GM19328 (cell line): ENCODE measurements around the gene RASD1.
"Not testable (repeated sequence)": the region's sequence is repeated elsewhere in the genome, so short reads cannot be mapped to it uniquely, and the experiment has no call there.

ENCODE experiments used
- ATAC-seq: cut with Tn5 transposase; IDR thresholded peaks from one replicate; pipeline ENCODE4 v1.9.1; 2021; ENCODE audit warnings: mild to moderate bottlenecking, moderate library complexity; ENCODE audit not compliant: unreplicated experiment

The RASD1 gene

GRCh38 chr17:17472333-17472920, 23.8 kb downstream of the RASD1 start:
- no peak for ATAC-seq

DNA sequence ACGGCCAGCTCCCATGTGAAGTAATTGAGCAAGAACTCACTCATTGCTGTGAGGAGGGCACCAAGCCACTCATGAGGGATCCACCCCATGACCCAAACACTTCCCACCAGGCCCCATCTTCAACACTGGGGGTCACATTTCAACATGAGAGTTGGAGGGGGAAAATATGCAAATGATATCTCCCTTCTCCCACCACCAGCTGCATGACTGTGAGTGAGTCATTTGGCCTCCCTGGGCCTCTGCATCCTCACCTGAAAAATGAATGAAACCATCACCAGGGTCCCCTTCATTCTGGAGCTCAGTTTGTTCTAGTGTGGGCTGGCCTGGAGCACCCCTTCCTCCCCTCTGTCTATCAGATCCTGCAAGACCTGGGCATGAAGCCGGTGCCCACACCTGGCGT, 26.2 kb downstream of the RASD1 start:
- ATAC-seq, result no peak

GRCh38 chr17:17469358-17469757, 26.8 kb downstream of the RASD1 start:
- ATAC-seq, result no peak

DNA sequence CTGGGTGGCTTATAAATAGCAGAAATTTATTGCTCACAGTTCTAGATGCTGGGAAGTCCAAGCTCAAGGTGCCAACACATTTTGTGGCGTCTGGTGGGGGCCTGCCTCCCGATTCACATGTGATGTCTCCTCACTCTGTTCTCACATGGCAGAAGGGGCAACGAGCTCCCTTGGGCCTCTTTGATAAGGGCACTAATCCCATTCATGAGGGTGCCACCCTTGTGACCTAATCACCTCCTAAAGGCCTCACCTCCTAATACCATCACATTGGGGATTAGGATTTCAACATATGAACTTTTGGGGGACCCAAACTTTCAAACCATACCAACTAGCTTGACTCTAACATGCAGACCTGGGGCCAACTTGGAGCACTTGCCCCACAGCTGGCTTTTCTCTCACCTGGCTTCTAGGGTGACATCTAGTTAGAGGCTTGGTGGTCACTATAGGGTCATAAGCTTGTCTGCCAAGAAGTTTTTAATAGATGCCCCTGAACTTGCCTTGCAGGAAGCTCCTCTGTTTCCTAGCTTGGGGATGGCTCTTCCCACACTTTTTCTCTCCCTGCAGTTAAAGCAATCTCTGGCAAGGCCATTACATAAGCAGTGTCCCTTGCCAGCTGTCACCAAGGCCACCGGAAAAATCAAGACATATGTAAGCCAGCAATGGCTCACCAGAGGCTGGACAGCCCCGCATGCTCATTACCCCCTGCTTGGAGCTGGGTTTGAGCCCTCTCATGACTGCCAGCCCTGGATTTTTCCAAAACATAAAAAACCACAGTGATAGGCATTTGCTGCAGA, 27.8 kb downstream of the RASD1 start:
- ATAC-seq, result no peak

GRCh38 chr17:17467720-17468119, 28.5 kb downstream of the RASD1 start:
- no peak for ATAC-seq

GRCh38 chr17:17467016-17467415, 29.2 kb downstream of the RASD1 start:
- ATAC-seq, result no peak

DNA sequence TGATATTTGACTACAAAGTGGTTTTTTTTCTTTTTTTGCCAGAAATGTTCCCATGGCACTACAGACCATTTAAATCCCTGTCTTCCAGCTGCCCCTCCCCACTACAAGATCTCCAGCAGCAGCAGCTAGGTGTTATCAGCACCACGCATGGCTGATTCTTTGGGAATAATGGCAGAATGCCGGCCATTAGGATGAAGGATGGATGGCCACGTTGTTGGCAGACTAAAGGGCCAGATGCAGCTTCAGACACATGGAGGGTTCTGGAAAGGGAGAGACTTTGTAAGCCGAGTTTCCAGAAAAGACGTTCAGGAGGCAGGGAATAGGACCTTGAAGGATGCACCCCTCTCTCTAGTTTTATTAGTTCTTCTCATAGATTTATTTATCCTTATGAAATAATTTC, 29.7 kb downstream of the RASD1 start:
- no peak for ATAC-seq

DNA sequence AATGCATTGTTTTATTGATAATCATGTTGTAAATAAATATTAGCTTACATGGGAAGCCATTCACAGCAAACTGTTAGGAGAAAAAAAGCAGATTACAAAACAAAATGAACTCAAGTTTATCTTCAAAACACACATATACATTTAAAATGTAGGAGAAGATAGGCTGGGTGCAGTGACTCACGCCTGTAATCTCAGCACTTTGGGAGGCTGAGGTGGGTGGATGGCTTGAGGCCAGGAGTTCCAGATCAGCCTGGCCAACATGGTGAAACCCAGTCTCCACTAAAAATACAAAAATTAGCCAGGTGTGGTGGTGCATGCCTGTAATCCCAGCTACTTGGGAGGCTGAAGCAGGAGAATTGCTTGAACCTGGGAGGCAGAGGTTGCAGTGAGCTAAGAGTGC, 30.3 kb downstream of the RASD1 start:
- not testable (repeated sequence) for ATAC-seq

- no peak for ATAC-seq
Observed at GRCh38 chr17:17463821-17464220, 32.4 kb downstream of the RASD1 start.

- ATAC-seq, result no peak
Observed at GRCh38 chr17:17462048-17462824, 34.0 kb downstream of the RASD1 start.

DNA sequence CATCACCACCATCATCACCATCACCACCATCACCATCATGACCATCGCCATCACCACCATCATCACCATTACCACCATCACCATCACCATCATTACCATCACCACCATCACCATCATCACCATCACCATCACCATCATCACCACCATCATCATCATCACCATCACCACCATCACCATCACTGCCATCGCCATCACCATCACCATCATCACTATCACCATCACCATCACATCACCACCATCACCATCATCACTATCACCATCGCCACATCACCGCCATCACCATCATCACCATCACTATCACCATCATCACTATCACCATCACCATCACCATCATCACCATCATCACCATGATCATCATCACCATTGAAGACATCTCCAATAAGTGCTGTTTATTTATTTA, 36.2 kb downstream of the RASD1 start:
- ATAC-seq, result no peak

- no peak for ATAC-seq
Observed at GRCh38 chr17:17457680-17458079, 38.5 kb downstream of the RASD1 start.

DNA sequence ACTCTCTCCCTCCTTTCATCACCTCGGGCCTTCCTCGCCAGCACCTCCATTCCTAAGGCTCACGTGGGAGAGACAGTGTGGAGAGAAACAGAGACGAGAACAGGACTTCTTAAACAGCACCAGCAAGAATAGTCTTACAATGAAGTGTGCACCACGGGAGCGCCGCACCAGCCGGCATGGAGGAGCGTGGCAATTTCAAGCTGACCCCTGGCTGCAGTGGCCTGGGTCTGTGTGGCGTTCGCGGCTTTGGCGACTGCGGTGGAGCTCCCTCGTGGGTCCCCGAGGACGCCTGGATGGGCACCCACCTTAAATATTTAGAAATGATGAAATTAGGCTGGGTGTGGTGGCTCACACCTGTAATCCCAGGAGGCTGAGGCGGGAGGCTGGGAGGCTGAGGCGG, 39.9 kb downstream of the RASD1 start:
- ATAC-seq, result no peak

DNA sequence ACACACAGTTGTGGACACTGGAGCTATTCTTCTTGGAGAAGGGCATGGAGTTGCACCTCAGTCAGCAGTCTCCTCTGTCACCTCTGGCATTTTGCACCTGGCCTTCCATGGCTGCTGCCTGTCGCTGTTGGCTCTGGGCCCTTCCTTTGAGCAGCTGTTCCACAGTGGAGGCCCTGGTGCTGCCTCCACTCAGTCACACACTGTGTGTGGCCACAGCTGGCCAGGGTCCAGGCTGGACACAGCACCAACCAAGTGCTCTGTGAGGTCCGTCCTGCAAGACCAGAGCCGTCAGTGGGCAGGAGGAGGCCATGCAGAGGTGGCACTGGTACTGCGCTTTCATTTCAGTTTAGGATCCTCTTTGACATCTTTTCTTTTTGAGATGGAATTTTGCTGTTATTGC, 41.0 kb downstream of the RASD1 start:
- ATAC-seq, result no peak

GRCh38 chr17:17454700-17455099, 41.5 kb downstream of the RASD1 start:
- not testable (repeated sequence) for ATAC-seq

DNA sequence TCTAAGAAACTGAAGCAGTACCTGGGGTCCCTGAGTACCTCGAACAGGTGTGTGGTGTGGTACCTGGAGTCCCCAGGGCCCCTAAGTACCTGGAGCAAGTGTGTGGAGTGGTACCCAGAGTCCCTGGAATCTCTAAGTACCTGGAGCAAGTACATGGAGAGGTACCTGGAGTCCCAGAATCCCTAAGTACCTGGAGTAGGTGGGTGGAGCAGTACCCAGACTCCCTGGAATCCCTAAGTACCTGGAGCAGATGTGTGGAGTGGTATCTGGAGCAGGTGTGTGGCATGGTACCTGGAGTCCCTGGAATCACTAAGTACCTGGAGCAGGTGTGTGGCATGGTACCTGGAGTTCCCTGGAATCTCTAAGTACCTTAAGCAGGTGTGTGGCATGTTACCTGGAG, 41.9 kb downstream of the RASD1 start:
- no peak for ATAC-seq

- ATAC-seq, result no peak
Observed at GRCh38 chr17:17453088-17453487, 43.1 kb downstream of the RASD1 start.

DNA sequence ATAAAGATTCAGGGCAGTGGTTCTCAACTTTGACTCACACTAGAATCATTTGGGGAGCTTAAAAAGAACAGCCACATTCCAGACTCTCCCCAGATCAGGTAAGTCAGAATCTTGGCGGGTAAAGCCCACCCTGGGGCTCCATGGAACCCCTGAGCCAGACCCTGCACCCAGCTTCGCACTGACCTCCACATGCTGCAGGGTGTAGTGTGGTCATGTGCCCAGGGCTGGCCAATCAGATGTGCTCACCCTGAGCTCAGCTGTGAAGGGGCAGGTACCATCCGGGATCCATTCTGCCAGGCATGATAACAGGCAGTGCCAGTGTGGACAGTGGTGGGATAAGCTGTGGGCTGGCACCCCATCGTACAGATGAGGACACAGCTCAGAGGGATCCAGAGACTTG, 47.5 kb downstream of the RASD1 start:
- no peak for ATAC-seq

- ATAC-seq, result no peak
Observed at GRCh38 chr17:17448076-17448475, 48.1 kb downstream of the RASD1 start.

- no peak for ATAC-seq
Observed at GRCh38 chr17:17447264-17447663, 48.9 kb downstream of the RASD1 start.

- ATAC-seq, result no peak
Observed at GRCh38 chr17:17446666-17447155, 49.5 kb downstream of the RASD1 start.
